ENCODE results near the gene PHLDA2. TPM values are rescaled to one million over a fixed set of nuclear protein-coding genes. Genes with fewer than 3 reads are reported as not detected.

Gene PHLDA2
- total RNA-seq, 6 donors from 2014 or later, result 8.6 to 38.9 (median 21.0) TPM; not detected in 1

DNA sequence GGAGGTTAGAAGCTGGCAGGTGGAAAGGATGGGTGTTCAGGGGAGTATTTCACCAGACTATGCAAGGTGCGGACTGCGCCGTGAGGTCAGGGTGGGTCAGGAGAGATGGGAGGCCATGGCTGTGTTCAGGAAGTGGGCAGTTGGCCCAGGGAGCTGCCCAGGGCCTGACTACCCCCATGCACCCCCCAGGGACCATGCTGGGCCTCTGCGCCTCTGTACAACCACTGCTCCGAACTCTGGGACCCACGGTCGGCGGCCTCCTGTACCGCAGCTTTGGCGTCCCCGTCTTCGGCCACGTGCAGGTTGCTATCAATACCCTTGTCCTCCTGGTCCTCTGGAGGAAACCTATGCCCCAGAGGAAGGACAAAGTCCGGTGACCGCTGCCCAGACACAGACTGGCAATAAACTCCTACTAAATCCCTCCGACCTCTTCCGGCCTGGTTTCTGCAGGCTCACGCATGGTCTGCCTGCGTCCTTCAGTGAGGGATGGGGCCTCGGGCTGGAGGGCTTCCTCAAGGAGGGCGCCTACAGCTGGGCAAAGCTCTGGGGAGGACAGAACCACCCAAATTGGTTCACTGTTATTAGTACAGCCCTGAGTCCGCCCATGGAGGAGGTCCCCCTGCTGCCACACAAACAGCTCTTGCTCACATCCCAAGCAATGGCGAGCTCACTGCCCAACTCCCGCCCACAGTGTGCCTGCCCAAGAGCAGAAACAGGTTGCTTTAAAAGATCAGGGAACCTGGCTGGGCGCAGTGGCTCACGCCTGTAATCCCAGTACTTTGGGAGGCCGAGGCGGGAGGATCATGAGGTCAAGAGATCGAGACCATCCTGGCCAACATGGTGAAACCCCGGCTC is 4.2 kb downstream of the PHLDA2 start:
- no peaks in the 10 kb centered on the region for H3K9me3 ChIP-seq
- no peak overlapping the region for H3K4me3 ChIP-seq
- H3K27me3 ChIP-seq, result peaks cover 0 to 9% (median 0%) of the 10 kb centered on the region in 4 donors
- no peak overlapping the region for H3K27ac ChIP-seq
- ATAC-seq (ENCODE audit: low FRiP score in 2 of 2), result no peak
- DNase-seq, result peak in 1 of 2 donors; percentile 77
- peaks cover 17 to 29% (median 22%) of the 10 kb centered on the region in 4 donors for H3K4me1 ChIP-seq
- H3K36me3 ChIP-seq, result no peaks in the 10 kb centered on the region
- 94% methylated on average over 20 to 21 of the region's 30 CpGs for WGBS, 2 donors
- TF ChIP-seq EP300 (IDR thresholded peaks at IDR 0.05) (no peak), POLR2A (IDR thresholded peaks at IDR 0.05) (no peak), POLR2AphosphoS5 (IDR thresholded peaks at IDR 0.05) (no peak)
- TF ChIP-seq, protein P1, sequence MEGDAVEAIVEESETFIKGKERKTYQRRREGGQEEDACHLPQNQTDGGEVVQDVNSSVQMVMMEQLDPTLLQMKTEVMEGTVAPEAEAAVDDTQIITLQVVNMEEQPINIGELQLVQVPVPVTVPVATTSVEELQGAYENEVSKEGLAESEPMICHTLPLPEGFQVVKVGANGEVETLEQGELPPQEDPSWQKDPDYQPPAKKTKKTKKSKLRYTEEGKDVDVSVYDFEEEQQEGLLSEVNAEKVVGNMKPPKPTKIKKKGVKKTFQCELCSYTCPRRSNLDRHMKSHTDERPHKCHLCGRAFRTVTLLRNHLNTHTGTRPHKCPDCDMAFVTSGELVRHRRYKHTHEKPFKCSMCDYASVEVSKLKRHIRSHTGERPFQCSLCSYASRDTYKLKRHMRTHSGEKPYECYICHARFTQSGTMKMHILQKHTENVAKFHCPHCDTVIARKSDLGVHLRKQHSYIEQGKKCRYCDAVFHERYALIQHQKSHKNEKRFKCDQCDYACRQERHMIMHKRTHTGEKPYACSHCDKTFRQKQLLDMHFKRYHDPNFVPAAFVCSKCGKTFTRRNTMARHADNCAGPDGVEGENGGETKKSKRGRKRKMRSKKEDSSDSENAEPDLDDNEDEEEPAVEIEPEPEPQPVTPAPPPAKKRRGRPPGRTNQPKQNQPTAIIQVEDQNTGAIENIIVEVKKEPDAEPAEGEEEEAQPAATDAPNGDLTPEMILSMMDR (IDR thresholded peaks at IDR 0.05), result no peak

DNA sequence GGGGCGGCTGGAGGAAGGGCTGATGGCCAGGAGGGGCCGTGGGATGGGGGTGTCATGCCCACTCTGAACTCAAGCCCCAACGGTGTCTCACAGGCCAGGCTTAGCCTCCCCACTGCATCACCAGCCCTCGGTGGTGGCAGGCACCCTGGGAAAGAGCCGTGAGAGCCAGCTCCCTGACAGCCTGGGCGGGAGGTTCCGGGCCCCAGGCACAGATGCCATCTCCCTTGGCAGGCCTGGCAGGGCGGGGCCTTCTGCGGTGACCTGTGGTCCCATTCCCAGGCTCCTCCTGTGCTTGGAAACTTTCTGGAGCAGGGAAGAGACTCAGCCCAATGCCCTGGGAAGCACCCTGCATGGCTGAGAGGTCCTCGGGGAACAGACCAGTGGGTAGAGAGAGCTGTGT is 4.8 kb downstream of the PHLDA2 start:
- TF ChIP-seq, protein P1 (IDR thresholded peaks at IDR 0.05), result no peak
- TF ChIP-seq POLR2AphosphoS5 (IDR thresholded peaks at IDR 0.05) (no peak), EP300 (IDR thresholded peaks at IDR 0.05) (no peak), POLR2A (IDR thresholded peaks at IDR 0.05) (no peak)
- 70 to 88% methylated on average over 2 to 10 of the region's 10 CpGs for WGBS, 2 donors
- H3K27ac ChIP-seq, result no peak overlapping the region
- H3K36me3 ChIP-seq, result no peaks in the 10 kb centered on the region
- peaks cover 12 to 22% (median 16%) of the 10 kb centered on the region in 4 donors for H3K4me1 ChIP-seq
- H3K9me3 ChIP-seq, result no peaks in the 10 kb centered on the region
- DNase-seq, result no peak
- ATAC-seq (ENCODE audit: low FRiP score in 2 of 2), result no peak
- no peak overlapping the region for H3K4me3 ChIP-seq
- peaks cover 0 to 6% (median 0%) of the 10 kb centered on the region in 4 donors for H3K27me3 ChIP-seq

DNA sequence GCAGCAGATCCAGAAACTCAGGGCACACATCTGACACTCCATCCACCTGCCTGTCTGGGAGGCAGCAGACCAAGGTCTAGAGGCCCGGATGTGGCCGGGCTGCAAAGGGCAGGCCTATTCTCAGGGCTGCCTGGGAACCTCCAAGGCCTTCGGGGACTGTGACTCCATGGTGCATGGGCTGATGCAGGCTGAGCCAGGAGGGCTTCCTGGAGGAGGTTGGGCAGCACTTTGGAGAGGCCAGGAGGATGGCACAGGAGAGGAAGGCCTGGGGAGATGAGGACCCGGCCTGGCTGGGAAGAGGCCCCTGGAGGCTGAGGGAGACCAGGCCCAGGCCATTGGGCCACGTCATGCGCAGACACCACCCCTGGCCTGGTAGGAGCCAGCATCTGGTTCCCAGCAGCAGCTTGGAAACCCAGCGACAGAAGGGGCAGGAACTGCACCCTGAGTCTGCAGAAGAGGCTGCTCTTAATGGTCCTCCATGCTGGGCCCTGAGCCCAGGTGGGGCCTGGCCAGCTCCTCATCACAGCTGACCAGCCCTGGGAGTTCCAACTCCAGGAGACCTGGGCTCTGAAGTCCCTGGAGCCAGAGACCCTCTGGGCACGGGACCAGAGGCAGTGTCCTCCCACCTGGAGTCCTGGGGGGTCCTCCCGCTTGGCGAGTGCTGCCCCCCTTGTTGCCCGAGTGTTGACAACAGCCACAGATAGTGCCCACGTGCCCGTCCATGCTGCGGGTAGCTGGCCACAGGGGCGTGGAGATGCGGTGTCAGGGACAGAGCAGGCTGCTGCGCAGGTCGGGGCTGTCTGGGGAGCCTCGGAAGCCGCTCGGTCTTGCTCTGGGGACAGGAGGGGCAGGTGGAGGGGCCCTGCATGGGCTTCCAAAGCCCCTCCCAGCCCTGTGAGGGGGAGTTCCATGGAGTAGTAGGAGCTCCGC is 5.5 kb downstream of the PHLDA2 start:
- TF ChIP-seq POLR2A (IDR thresholded peaks at IDR 0.05) (no peak), EP300 (IDR thresholded peaks at IDR 0.05) (no peak), POLR2AphosphoS5 (IDR thresholded peaks at IDR 0.05) (no peak)
- TF ChIP-seq, protein P1 (IDR thresholded peaks at IDR 0.05), result no peak
- Histone ChIP-seq H3K27me3 (peaks cover 0 to 3% (median 0%) of the 10 kb centered on the region in 4 donors), H3K4me3 (no peak overlapping the region), H3K36me3 (no peaks in the 10 kb centered on the region), H3K9me3 (no peaks in the 10 kb centered on the region), H3K4me1 (peaks cover 6 to 15% (median 11%) of the 10 kb centered on the region in 4 donors), H3K27ac (no peak overlapping the region)
- WGBS, 2 donors, result 84 to 93% methylated on average over 11 to 13 of the region's 22 CpGs
- DNase-seq (peak; percentile 77 to 78), ATAC-seq (ENCODE audit: low FRiP score in 2 of 2) (peak in 1 of 2 donors; percentile 24)

DNA sequence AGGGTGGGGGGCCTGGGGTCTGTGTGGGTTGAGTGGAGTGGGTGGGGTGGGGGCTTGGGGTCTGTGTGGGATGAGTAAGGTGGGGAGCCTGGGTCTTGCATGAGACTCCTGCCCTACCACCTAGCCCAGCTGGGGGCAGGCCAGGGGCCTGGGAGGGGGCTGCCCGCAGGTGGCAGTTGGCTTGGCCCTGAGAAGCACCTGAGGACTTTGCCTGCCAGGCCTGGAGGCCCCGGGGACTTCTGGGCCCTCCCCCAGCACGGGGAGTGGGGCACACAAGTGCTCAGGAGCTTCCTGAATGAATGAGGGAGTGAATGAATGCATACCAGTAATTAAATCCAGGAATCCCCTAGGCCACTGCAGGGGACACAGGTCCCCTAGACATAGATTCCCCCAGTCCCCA is 6.6 kb downstream of the PHLDA2 start:
- WGBS, 2 donors, result 77% methylated on average over 3 of the region's 3 CpGs; no CpG with 5 or more reads in 1 of the 2 donors
- ATAC-seq (ENCODE audit: low FRiP score in 2 of 2), result no peak
- no peak for TF ChIP-seq EP300 (IDR thresholded peaks at IDR 0.05)
- no peak for TF ChIP-seq POLR2A (IDR thresholded peaks at IDR 0.05)
- TF ChIP-seq POLR2AphosphoS5 (IDR thresholded peaks at IDR 0.05), result no peak
- TF ChIP-seq, protein P1 (IDR thresholded peaks at IDR 0.05), result no peak
- Histone ChIP-seq H3K4me3 (no peak overlapping the region), H3K27me3 (no peaks in the 10 kb centered on the region), H3K9me3 (no peaks in the 10 kb centered on the region), H3K4me1 (peaks cover 0 to 5% (median under 1%) of the 10 kb centered on the region in 4 donors), H3K27ac (no peak overlapping the region), H3K36me3 (no peaks in the 10 kb centered on the region)
- DNase-seq, result no peak

Data from upper lobe of left lung (tissue), 6 donors.